Ovary (tissue), 9 donors: ENCODE data around the gene RAMACL. TPM values are rescaled to one million over a fixed set of nuclear protein-coding genes. Genes with fewer than 3 reads are reported as not detected.

Experiments used
- DNase-seq, 5 donors: peaks; one replicate each; pipeline ENCODE4 v3.0.0-alpha.2; 2019 to 2020
- H3K27ac ChIP-seq, 2 donors: fragments of 200-600 bp; one replicate each; pipeline versions ENCODE4 v1.5.1 to v1.8.0; 2019 to 2022
- H3K27me3 ChIP-seq: fragments of 200-600 bp; one replicate; pipeline ENCODE4 v1.8.0; 2022
- H3K36me3 ChIP-seq: fragments of 200-600 bp; sonication (generic); one replicate; pipeline ENCODE4 v1.5.1; 2019
- H3K4me1 ChIP-seq: one replicate; pipeline ENCODE4 v1.8.1; 2013; ENCODE audit warnings: mild to moderate bottlenecking, moderate library complexity; ENCODE audit not compliant: insufficient read depth
- H3K4me3 ChIP-seq: fragments of 200-600 bp; sonication (generic); one replicate; pipeline ENCODE4 v1.5.1; 2017
- H3K9me3 ChIP-seq, 2 donors: fragments of 200-600 bp in 1 of 2; sonication (generic) in 1 of 2; one replicate each; pipeline versions ENCODE4 v1.5.1 to v1.8.1; 2013 to 2019; ENCODE audit warnings: mild to moderate bottlenecking in 1 of 2, moderate library complexity in 1 of 2
- EP300 ChIP-seq: sonication (generic); formaldehyde crosslinking; IDR thresholded peaks from one replicate; pipeline ENCODE4 v1.6.1; 2017; ENCODE audit warnings: antibody characterized with exemption
- POLR2A ChIP-seq: fragments of 450-650 bp; IDR thresholded peaks from one replicate; pipeline ENCODE4 v1.6.1; 2017; ENCODE audit warnings: antibody characterized with exemption, mild to moderate bottlenecking, moderate library complexity
- WGBS, 3 donors: extraction: QIAGEN DNeasy Blood & Tissue Kit in 1 of 3; methylation state at CpG; one replicate each; pipeline versions ENCODE4 v1.1.5 to v1.1.7; 2013 to 2017; 5-methylcytosine and 5-hydroxymethylcytosine counted together
- intact Hi-C, 4 donors: fragments of 100-400 bp; cut with DNase I; formaldehyde crosslinking; loops; one replicate each; pipeline versions ENCODE4 v1.11.0 to v1.15.1; 2022 to 2023
- polyA plus RNA-seq, 2 donors: library from polyadenylated mRNA; stranded (reverse); fragments of 200-250 nt in 1 of 2; fragments of 350-450 nt in 1 of 2; fragmentation: Illumina TruSeq in 1 of 2; extraction: RNeasy Lipid Tissue Mini Kit (QIAGEN cat#74804) in 1 of 2; gene quantifications; one replicate each; pipeline ENCODE4 v1.2.3, GENCODE V29; 2013 to 2014
- total RNA-seq, 7 donors: library from RNA; depleted of rRNA in 2 of 7; stranded (reverse); fragments of >200 nt in 2 of 7; fragmentation: NEBNext Ultra II Directional in 3 of 7; extraction: Animal tissue kit (Norgen Biotek cat#: 25700) in 3 of 7; gene quantifications; one replicate each; pipeline versions ENCODE4 v1.1.0 to v1.2.4, GENCODE V29; 2016 to 2023
- TF ChIP-seq, protein P1 (sequence below), 3 donors: fragments of 450-650 bp in 2 of 3; fragments of 200-600 bp in 1 of 3; IDR thresholded peaks; one replicate each; pipeline versions ENCODE4 v1.5.1 to v1.8.0; 2016 to 2022; ENCODE audit warnings: antibody characterized with exemption in 3 of 3, mild to moderate bottlenecking in 1 of 3
- donor health status: DM: no; HTN: no; CAD: no; lungs with moderate emphysema.
- donor health status: DM: no; HTN: no; CAD: no.
- donor health status: Bipolar disorder and iron deficiency.
- donor health status: DM: yes; HTN: yes; CAD: no.
- donor health status: DM: no; HTN: no; CAD: no.
- donor health status: DM: yes; HTN: yes; CAD: no.

The RAMACL gene
- total and polyA plus RNA-seq, 9 donors = 0.16 to 6.4 (median 1.3) TPM

GRCh38 chr6:166596776-166597507, 10.5 kb upstream of the RAMACL start:
- H3K27me3 ChIP-seq = no peaks in the 10 kb centered on the region
- TF ChIP-seq, protein P1, sequence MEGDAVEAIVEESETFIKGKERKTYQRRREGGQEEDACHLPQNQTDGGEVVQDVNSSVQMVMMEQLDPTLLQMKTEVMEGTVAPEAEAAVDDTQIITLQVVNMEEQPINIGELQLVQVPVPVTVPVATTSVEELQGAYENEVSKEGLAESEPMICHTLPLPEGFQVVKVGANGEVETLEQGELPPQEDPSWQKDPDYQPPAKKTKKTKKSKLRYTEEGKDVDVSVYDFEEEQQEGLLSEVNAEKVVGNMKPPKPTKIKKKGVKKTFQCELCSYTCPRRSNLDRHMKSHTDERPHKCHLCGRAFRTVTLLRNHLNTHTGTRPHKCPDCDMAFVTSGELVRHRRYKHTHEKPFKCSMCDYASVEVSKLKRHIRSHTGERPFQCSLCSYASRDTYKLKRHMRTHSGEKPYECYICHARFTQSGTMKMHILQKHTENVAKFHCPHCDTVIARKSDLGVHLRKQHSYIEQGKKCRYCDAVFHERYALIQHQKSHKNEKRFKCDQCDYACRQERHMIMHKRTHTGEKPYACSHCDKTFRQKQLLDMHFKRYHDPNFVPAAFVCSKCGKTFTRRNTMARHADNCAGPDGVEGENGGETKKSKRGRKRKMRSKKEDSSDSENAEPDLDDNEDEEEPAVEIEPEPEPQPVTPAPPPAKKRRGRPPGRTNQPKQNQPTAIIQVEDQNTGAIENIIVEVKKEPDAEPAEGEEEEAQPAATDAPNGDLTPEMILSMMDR (IDR thresholded peaks at IDR 0.05) = no peak
- TF ChIP-seq POLR2A = no peak
- TF ChIP-seq EP300 = no peak
- H3K4me3 ChIP-seq = no peak overlapping the region
- WGBS, 3 donors = 90 to 94% (median 92%) methylated on average over 15 of the region's 15 CpGs
- DNase-seq = no peak
- intact Hi-C loops = no loop called here
- H3K4me1 ChIP-seq = no peaks in the 10 kb centered on the region
- H3K36me3 ChIP-seq = no peaks in the 10 kb centered on the region
- H3K27ac ChIP-seq = no peak overlapping the region
- H3K9me3 ChIP-seq = no peaks in the 10 kb centered on the region

- Histone ChIP-seq H3K36me3 (no peaks in the 10 kb centered on the region), H3K27ac (no peak overlapping the region), H3K9me3 (no peaks in the 10 kb centered on the region), H3K27me3 (no peaks in the 10 kb centered on the region), H3K4me1 (no peaks in the 10 kb centered on the region), H3K4me3 (no peak overlapping the region)
- WGBS, 3 donors = 90 to 93% (median 90%) methylated on average over 6 of the region's 6 CpGs
- intact Hi-C loops = no loop called here
- TF ChIP-seq EP300 = no peak
- TF ChIP-seq, protein P1 (IDR thresholded peaks at IDR 0.05) = no peak
- TF ChIP-seq POLR2A = no peak
- DNase-seq = no peak
Measured at GRCh38 chr6:166595949-166596348, 9.5 kb upstream of the RAMACL start.

GRCh38 chr6:166595061-166595780, 8.7 kb upstream of the RAMACL start:
- Histone ChIP-seq H3K36me3 (no peaks in the 10 kb centered on the region), H3K27me3 (no peaks in the 10 kb centered on the region), H3K27ac (no peak overlapping the region), H3K4me3 (no peak overlapping the region), H3K9me3 (no peaks in the 10 kb centered on the region), H3K4me1 (no peaks in the 10 kb centered on the region)
- intact Hi-C loops = no loop called here
- DNase-seq = no peak
- no peak for TF ChIP-seq POLR2A
- TF ChIP-seq, protein P1 (IDR thresholded peaks at IDR 0.05) = no peak
- TF ChIP-seq EP300 = no peak
- WGBS, 3 donors = 76 to 93% (median 84%) methylated on average over 13 of the region's 13 CpGs

DNA sequence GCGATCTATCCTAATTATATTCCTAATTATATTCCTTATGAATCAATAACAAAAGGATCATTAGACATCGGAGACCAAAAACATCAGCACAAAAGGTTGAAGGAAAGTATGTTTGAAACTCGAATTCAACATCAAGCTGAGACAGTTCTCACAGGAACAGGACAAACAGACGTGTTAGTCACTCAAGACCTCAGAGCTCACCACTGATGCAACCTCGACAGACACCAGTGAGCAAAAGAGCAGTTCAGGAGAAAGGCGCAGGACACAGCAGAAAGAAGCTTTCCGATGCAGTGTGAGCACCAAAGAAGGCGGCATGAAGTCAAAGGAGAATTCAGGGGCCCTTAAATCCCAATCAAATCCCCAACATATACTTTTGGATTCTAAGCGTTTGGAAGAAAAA, 6.3 kb upstream of the RAMACL start:
- no peak for DNase-seq
- H3K27me3 ChIP-seq = no peaks in the 10 kb centered on the region
- H3K4me3 ChIP-seq = no peak overlapping the region
- H3K36me3 ChIP-seq = no peaks in the 10 kb centered on the region
- H3K27ac ChIP-seq = no peak overlapping the region
- H3K9me3 ChIP-seq = no peaks in the 10 kb centered on the region
- intact Hi-C loops = no loop called here
- H3K4me1 ChIP-seq = no peaks in the 10 kb centered on the region
- WGBS, 3 donors = 93 to 97% (median 95%) methylated on average over 9 of the region's 9 CpGs
- TF ChIP-seq, protein P1 (IDR thresholded peaks at IDR 0.05) = no peak
- TF ChIP-seq EP300 = no peak
- no peak for TF ChIP-seq POLR2A
